Measurements from ENCODE around the gene KCNH4. TPM values are rescaled to one million over a fixed set of nuclear protein-coding genes. Genes with fewer than 3 reads are reported as not detected.

Gene KCNH4
- total RNA-seq: under 1 TPM in 7 of 9 donors, not detected in 2; 0.14 to 0.41 (median 0.19) TPM
- 1 to 10 TPM in 1 of 3 donors, under 1 TPM in 2; 0.13 to 1.0 (median 0.26) TPM for polyA plus RNA-seq
- long read RNA-seq, donor 1: 0 reads
- long read RNA-seq, donor 2: 0 reads
- long read RNA-seq, donor 3: 0 reads
- long read RNA-seq, donor 4: 0 reads
- long read RNA-seq, donor 5: 0 reads
- long read RNA-seq, donor 6: 0 reads
- long read RNA-seq, donor 7: 0 reads
- long read RNA-seq, donor 8: 0 reads
- long read RNA-seq, donor 9: 0 reads
- long read RNA-seq, donor 10: 0 reads

DNA sequence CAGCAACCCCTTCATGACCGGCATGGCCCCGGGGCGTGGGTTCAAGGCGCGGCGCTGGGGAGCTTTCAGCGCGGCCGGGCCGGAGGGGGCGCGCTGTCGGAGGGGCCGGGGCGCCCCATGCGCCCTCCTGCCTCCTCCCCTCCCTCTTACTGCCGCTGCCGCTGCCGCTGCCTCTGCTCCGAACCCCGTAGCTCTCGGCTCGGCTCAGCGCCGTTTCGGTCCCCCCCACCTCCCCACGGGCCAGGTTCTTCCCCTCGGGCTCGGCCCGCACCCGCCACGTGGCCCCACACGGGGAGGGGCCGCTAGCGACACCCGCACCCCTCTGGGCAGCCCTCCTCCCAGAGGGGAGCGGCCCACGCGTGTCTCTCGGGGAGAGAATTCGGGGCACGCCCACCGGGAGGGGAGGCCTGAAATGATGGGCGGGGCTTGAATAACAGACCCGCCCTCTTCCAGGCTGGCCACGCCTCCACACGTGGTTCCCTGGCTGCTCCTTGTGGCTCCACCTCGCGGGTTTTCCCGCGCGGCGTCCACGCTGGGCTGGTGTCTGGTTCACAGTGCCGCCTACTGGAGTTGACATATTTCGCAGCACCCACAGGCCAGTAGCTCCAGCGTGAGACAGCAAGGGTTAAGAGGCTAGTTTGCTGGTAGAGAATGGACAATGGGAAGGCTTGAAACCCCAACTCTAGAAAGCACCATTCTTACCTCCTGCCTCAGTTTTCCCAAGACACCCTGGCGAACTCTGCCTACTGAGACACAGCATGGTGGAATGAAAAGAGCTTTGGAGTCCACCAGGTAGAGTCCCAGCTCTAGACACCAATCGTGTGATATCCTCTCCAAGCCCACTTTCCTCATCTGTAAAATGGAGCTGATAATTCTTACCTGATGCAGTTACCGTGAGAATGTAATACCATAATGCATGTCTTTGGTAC, at the start of gene KCNH4:
TSS of gene KCNH4 (minus strand) at position 221 of the 929 bp plus-strand sequence. CDS start at position 24, 197 bp downstream.
- TF ChIP-seq, protein P1, sequence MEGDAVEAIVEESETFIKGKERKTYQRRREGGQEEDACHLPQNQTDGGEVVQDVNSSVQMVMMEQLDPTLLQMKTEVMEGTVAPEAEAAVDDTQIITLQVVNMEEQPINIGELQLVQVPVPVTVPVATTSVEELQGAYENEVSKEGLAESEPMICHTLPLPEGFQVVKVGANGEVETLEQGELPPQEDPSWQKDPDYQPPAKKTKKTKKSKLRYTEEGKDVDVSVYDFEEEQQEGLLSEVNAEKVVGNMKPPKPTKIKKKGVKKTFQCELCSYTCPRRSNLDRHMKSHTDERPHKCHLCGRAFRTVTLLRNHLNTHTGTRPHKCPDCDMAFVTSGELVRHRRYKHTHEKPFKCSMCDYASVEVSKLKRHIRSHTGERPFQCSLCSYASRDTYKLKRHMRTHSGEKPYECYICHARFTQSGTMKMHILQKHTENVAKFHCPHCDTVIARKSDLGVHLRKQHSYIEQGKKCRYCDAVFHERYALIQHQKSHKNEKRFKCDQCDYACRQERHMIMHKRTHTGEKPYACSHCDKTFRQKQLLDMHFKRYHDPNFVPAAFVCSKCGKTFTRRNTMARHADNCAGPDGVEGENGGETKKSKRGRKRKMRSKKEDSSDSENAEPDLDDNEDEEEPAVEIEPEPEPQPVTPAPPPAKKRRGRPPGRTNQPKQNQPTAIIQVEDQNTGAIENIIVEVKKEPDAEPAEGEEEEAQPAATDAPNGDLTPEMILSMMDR (IDR thresholded peaks at IDR 0.05): peak; percentile 38 to 80 (median 69)
- TF ChIP-seq POLR2A (IDR thresholded peaks at IDR 0.05): no peak
- Histone ChIP-seq H3K4me1 (replicated peaks in 1 of 2) (peaks cover 15 to 31% of the 10 kb centered on the region in 2 donors), H3K36me3 (replicated peaks in 1 of 2) (no peaks in the 10 kb centered on the region), H3K9me3 (replicated peaks in 1 of 3) (no peaks in the 10 kb centered on the region), H3K4me3 (peak within 1 kb of the TSS in 1 of 4 donors; percentile 58), H3K27me3 (no peaks in the 10 kb centered on the region), H3K27ac (no peak within 1 kb of the TSS)
- intact Hi-C loops (cut with DNase I): loop anchor here (5.0 kb wide), 2 partner anchors 54 to 64 kb away; no protein-coding TSS in a partner anchor
- DNase-seq: peak; percentile 81 to 96 (median 88)
- 4 to 8% (median 5%) methylated on average over 24 to 60 of the region's 60 CpGs for WGBS, 4 donors

DNA sequence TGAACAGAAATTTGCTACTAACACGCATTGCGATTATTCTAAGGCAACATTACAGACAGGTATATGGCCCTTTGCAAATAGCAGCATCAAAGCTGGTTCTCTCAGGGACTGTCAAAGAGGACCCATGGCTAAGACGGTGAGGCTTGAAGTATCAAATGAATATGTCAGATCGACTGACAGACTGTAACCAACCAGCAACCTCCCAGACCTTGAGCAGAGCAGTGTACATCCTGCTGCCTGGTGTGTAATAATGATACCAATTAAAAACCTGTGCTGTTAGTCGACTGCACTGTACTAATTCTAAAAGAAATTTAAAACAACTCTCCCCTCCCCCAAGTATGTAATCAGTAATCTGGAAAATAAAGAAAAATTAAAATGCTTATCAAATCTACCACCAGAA, 49.3 kb upstream of the KCNH4 start:
- Histone ChIP-seq H3K4me1 (replicated peaks in 1 of 2) (peaks cover 20 to 32% of the 10 kb centered on the region in 2 donors), H3K9me3 (replicated peaks in 1 of 3) (no peaks in the 10 kb centered on the region), H3K36me3 (replicated peaks in 1 of 2) (peaks cover 0 to 10% of the 10 kb centered on the region in 2 donors), H3K4me3 (no peak overlapping the region), H3K27ac (no peak overlapping the region), H3K27me3 (no peaks in the 10 kb centered on the region)
- intact Hi-C loops (cut with DNase I): no loop called here
- peak in 2 of 7 donors; percentile 1 to 18 for DNase-seq
- TF ChIP-seq POLR2A (IDR thresholded peaks at IDR 0.05): no peak
- TF ChIP-seq, protein P1 (IDR thresholded peaks at IDR 0.05): no peak
- WGBS, 4 donors: 77 to 87% (median 82%) methylated on average over 5 of the region's 5 CpGs

DNA sequence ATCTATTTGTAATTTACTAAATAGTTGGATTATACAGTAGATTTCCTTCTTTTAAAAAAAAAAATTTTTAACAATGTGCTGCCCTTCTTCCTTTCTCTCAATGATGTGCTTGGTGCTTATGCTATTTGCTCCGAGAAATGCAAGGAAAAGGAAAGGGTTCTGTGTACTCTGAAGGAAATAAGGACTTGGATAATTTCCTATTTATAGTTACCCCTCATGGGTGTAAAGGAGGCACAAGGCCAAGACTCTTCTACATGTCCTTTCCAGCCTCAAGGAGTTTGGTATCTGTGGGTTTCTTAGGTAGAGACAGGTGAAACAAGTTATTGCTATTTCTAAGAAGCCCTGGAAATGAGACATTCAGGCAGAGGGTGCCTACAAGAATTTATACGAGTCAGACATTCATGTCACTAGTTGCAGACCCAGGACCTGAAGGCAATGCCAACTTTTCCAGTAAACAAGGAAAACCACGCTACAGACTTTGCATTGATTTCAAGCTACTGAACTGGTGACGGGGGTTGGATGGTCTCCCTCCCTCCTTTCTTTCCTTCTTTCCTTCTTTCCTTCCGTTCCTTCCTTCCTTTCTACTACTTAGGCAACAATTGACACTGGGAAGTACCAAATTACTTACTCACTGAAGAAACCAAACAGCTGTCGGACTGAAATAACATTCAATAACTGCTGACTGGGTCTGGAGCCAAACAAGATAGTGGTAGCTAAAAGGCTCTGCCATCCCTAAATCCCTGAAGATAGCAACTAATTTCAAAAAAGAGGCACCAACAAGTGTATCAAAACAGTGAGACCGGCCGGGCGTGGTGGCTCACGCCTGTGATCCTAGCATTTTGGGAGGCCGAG, 47.1 kb upstream of the KCNH4 start:
- intact Hi-C loops (cut with DNase I): loop anchor here in 1 of 2 donors (10.0 kb wide), 1 partner anchor 177 kb away; no protein-coding TSS in a partner anchor
- TF ChIP-seq POLR2A (IDR thresholded peaks at IDR 0.05): no peak
- TF ChIP-seq, protein P1 (IDR thresholded peaks at IDR 0.05): no peak
- Histone ChIP-seq H3K27me3 (no peaks in the 10 kb centered on the region), H3K27ac (peak overlapping the region in 3 of 5 donors; percentile 28 to 44 (median 33)), H3K36me3 (replicated peaks in 1 of 2) (peaks cover 0 to 29% of the 10 kb centered on the region in 2 donors), H3K9me3 (replicated peaks in 1 of 3) (no peaks in the 10 kb centered on the region), H3K4me1 (replicated peaks in 1 of 2) (peaks cover 5 to 18% of the 10 kb centered on the region in 2 donors), H3K4me3 (no peak overlapping the region)
- peak in 2 of 7 donors; percentile 15 to 42 for DNase-seq
- WGBS, 4 donors: 71 to 77% (median 72%) methylated on average over 11 of the region's 11 CpGs
